GM19397 (cell line): Measurements from ENCODE around the gene MAML2.
"Not testable (repeated sequence)": the region's sequence is repeated elsewhere in the genome, so short reads cannot be mapped to it uniquely, and the experiment has no call there.

Experiments
- ATAC-seq: cut with Tn5 transposase; IDR thresholded peaks from one replicate; pipeline ENCODE4 v1.9.1; 2021; ENCODE audit warnings: mild to moderate bottlenecking, moderate library complexity; ENCODE audit not compliant: unreplicated experiment

The MAML2 gene

DNA sequence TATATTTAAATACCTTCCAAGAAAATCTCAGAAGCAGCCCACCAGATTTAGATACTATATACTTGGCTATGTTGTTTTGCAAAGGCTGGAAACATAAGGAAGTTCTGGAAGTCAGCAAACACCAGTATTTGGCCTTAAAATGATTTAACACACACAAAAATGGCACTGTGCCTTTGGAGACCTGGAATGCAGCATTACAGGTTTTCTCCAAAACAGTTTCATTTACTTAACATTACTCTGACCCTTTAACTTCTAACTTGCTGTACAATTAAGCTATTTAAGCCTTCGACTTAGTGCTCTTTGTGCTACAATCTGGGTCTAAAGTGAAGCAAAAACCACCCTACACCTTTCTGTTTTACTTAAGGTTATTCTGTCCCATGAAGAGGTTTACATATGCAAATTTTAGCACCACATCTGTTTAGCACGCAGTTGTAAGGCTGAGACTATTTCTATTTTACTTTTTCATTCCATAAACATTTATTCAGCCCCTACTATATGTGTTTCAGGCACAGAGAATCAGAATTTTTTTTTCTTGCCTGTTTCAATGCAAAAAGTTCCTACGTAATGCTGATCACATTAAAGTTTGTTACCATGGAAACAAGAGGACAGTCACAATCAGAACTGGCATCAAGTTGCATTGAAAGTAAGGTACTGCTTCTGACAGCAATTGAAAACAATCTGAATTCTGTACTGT lies 70.3 kb downstream of the MAML2 start:
- no peak for ATAC-seq

DNA sequence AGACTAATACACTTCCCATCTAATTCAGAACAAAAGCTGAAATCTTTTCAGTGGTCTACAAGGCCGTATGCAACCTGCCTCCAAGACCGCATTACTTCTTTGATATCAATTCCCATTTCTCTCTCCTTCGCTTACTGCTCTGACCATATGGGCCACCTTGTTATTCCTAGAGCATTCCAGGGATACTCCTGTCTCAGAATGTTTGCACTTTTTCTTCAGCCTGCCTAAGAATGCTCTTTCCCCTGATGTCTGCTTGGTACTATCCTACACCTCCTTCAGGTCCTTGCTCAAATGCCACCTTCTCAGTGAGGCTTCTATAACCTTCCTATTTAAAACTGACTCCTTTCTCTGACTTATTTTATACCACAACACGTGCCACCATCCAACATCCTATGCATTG lies 71.2 kb downstream of the MAML2 start:
- no peak for ATAC-seq

DNA sequence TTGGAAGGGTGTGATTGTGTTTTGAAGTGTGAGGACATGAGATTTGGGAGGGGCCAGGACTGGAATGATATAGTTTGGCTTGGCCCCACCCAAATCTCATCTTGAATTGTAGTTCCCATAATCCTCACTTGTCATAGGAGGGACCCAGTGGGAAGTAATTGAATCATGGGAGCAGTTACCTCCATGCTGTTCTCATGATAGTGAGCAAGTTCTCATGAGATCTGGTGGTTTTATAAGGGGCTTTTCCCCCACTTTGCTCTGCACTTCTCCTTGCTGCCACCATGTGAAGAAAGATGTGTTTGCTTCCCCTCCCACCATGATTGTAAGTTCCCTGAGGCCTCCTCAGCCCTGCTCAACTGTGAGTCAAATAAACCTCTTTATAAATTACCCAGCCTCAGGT lies 71.6 kb downstream of the MAML2 start:
- ATAC-seq, result not testable (repeated sequence)

DNA sequence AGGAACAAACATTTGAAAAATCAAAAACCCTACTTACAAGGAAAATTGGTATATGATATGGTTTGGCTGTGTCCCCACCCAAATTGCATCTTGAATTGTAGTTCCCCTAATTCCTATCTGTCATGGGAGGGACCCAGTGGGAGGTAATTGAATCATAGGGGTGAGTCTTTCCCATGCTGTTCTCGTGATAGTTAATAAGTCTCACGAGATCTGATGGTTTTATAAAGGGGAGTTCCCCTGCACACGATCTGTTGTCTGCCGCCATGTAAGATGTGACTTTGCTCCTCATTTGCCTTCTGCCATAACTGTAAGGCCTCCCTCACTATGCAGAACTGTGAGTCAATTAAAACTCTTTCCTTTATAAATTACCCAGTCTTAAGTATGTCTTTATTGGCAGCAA lies 74.5 kb downstream of the MAML2 start:
- ATAC-seq, result not testable (repeated sequence)

DNA sequence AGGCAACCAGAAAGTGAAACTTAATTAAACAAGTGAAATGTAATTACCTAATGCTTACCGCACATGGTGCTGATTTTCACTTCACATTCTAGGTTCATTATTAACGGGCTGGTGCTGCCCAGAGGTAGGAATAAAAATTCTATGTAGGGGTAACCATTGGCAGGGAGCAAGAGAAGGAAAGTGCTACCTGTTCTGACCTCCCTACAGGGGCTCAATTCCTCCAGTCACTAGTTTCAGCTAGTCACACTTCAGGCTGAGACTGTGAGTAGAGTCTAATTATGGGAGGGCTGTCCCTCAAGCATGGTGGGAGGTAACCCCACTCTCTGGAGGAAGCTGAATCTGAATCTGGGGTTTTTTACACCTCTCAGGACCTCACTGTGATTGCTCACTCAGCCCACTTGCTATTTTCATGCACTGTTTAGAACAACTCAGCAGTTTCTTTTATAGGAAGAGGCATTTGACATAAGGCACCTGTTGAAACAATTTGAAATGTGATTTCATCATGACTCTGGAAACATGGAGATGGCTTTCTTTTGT lies 75.4 kb downstream of the MAML2 start:
- peak; percentile 90 for ATAC-seq

DNA sequence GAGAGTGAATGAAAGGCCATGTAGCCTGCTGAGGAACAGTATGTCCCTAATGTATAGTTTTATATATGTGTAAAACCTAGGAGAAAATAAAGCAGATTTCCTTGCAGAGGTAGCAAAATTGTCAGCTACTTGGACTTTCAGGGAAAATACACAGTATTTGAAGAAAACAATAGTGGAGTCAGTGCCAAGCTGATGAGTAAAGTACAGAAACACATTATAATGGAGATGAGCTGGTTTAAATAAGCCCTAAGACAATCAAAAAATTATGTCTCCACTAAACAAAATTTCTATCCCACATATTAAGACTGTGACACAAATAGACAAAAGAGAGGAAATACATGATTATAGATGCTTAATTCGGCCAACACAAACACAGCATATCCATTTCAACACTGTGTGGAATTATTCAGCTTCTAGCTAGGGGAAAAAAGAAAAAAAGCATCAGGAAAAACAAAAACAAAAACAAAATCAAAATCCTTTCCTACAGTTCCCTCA lies 75.9 kb downstream of the MAML2 start:
- ATAC-seq, result no peak

DNA sequence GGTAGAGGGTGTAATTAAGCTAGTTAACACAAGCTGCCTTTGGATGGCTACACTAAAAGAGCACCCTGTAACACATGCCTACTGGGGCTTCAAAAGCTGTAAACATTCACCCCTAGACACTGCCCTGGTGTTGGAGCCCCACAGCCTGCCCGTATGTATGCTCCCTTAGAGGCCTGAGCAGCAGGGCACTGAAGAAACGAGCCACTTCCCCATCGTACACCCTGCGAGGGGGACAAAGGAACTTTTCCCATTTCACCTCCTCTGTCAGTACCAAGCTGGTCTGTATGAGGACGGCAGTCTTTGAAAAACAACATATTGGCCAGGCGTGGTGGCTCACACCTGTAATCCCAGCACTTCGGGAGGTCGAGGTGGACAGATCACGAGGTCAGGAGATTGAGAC lies 77.0 kb downstream of the MAML2 start:
- ATAC-seq, result no peak

DNA sequence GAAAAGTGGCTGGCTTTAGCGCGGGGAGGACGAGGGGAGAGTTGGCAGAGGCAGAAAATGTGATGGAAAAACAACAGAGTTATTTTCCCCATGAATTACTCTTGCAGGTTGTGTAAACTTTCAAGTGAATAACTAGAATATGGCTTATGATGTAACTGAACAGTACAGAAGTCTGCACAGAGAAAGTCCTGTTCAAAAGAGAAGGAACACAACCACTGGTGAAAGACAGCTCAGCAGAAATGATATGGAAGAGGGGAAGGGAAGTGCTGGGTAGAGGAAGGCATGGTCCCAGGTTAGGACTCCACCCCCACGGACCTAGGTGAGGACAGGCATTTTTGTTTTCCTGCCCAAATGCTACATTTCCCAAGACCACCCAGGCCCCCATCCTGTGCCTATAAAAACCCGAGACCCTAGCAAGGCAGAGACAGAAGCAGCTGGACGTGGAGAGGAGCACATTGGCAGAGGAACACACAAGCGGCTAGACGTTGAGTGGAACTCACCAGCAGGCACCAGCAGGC lies 77.7 kb downstream of the MAML2 start:
- no peak for ATAC-seq

DNA sequence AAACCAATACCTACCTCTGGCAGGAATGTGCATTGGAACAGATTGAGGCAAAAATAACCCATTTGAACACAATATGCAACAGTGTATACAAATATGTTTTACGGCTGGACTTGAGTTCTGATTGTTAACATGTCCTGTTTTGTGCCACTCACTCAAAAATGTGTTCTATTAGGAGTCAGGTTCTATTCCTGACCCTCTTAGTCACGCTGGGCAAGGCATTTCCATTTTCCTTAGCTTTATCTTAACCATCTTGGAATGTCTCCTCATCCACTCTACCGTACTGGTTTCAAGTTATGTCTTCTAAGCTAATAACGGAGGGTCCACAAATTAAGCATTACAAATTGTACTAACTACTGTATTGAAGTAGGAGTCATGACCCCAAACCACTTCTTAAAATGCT lies 78.6 kb downstream of the MAML2 start:
- no peak for ATAC-seq

DNA sequence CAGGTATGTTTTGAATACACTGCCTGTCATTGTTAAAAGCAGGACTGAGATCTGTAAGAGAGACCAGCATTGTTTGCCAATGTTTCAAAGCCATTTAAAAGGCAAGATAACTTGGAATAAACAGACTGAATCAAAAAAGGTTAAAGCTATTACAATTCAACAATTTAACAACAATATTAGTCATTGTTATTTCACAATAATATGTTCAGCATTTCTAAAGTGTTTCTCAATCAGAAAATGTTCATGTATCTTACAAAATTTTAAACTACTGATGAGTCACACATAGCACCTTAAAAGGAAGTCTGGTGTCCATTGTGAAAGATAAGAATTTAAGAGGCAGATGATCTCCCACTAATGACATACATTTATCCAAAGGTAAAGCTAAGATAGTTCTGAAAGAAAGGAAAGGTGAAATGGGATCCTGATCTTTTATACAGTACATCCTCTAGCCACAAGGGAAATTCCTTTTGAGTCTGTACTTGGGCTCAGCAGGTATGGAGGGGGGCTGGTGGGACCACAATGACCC lies 79.7 kb downstream of the MAML2 start:
- no peak for ATAC-seq

DNA sequence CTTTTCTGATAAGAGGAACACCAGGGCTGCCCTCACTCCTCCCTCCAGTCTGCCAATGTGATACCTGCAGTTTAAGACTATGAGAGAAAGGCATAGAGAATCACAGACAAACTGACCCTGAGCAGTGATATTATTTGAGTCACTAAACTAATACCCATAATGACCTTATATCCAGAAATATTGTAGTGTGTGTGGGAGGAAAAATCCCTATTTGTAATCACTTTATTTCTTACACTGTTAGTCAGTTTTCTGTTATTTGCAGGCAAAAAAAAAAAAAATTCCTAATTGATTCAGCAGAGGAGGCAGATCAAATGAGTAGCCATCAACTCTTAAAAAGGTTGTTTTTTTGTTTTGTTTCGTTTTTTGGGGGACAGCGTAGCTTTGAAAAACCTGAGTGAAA lies 82.5 kb downstream of the MAML2 start:
- no peak for ATAC-seq

DNA sequence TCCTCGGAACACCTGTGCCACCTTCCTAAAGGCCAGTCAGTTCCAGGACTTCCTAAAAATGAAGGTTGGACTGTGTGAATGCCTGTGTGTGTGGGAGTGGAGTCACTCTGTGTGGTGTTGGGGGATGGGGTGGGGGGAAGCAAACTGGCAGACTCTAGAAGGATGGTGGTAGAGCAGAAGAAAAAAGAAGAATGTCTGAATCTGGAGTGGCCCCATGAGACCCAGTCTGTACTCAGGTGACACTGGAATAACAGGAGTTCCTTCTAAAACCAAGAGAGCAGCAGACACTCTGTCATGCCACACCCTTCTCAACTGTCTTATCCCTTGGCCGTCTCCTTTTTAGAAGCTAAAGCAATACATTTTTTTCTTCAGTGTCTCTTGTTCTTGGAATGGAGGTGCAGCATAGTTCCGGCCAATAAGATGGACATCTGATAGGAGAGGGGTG lies 82.9 kb downstream of the MAML2 start:
- no peak for ATAC-seq

DNA sequence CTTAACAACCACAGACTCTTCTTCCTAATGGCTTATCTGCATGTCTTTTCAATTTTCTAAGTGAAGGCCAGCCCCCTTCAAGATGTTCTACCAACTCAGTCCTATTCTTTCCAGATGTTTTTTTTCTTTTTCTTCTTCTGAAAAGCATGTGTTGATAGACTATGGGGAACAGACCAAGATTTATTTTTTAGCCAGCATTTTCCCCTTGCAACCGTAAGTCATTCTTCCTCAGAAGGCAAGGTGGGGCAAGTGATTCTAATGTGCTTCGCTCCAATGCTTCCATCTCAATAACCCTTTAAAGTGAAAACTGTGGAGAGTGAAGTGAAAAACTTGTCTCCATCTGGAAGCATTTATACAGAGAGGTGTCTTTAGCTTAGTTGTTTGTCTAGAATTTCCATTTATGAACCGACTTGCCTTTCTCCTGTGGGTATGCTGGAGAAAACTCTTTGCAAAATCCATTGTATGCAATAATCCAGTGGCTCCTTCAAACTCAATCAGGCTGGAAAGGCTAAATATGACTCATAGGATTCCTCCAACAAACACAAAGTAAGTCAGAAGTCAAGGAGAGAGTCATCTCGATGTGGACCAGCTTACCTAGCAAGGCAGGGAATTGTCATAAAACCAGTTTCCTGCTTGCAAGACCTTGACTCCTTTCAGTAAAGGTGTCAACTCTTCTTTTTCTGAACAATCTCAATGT lies 83.7 kb downstream of the MAML2 start:
- ATAC-seq, result no peak

DNA sequence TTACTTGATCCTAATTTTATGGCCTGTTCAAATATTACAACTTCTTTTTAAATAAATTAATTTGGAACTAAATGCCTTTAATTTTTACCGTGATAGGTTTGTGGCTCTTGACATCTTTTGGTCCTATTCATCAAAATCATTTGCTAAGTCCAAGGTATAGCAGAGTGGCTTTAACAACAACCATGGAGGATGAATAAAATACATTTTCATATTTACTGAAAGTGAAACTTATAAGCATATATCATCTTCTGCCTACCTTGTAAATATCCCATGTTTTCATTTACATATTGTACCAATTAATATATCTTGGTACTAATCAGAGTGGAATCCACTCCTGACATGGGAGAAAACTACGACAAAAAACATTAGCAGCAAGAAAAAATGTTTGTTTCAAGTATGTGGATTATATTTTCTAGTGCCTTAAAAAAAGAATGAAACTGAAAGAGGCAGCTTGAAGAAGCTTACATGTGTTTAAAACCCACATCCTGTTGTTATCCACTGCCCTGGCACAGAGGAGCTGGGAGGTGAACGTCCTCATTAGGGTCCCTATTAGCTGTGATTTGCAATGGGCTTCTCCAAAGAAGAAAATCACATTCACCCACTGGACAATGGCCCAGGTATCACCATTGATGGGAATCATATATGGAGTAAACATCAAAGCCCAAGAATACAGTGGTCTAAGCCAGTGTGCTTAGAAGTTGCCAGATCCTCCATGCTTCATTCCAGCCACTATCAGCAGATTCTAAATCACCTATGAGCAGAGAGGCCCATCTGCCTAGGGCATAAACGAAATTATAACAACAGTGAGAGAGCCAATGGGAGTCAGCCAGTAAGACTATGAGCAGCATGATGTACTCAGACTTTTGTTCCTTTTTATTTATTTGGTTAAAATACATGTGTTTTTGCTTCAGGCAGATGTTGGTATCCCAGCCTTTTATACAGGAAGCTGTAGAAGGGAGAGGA lies 84.7 kb downstream of the MAML2 start:
- ATAC-seq, result peak; percentile 70

DNA sequence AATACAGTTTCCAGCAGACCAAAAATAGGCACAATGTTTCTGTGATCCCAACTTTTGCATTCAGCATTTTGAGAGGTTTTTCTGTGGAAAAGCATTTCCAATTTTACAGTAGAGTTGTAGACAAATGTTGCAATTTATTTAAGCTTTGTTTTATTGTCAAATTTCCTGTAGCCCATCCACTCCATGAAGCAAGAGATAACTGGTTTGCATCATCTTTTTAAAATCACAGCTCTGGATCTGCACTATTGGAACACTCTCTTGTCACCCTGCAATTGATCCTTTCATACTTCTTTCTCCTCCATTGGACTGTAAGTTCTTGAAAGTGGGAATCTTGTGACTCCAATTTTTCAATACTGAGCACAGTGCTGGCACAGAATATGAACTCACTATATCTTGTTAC lies 86.0 kb downstream of the MAML2 start:
- ATAC-seq, result no peak

DNA sequence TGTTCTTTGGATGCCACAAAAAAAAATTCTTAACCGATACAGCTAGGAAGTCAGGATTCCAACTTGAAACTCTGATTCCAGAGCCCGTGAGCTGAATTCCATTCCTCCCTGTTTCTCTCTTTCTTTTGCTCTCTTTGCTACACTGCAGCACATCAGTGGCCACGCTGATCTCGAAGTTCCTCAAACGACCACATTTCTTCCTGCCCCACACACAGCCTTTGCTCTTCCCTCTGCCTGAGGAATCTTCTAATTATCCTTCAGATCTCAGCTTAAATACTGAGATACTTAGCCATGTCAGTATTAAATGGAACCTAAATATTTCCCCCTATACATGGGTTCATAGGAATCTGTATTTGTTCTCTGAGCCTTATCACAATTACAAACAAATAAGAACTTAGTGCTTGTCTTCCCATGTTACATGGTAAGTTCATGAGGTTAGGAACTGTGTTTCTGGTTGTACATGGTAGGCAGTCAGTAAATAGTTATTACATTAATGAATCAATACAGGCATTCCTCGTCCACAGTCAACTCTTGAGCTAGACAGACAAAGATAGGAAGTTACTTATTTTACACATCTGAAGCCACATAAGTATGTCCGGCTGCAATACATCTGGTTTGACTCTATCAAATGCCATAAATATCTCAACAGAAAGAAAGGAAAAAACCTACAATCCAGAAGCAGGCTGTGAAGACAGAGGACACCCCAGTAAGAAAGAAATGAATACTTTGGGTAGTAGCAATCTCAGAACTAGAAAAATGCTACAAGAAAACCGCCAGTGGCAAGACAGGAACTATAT lies 86.6 kb downstream of the MAML2 start:
- no peak for ATAC-seq

DNA sequence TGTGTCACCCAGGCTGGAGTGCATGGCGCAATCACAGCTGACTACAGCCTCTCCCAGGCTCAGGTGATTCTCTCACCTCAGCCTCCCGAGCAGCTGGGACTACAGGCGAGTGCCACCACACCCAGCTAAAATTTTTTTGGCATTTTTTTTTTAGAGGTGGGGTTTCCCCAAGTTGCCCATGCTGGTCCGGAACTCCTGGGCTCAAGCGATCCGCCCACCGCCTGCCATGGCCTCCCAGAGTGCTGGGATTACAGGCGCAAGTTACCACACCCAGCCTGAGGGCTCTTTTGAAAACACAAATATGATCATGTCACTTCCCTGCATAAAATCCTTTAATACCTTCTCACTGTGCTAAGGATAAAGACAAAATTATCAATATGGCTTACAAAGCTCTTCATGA lies 88.1 kb downstream of the MAML2 start:
- ATAC-seq, result no peak

DNA sequence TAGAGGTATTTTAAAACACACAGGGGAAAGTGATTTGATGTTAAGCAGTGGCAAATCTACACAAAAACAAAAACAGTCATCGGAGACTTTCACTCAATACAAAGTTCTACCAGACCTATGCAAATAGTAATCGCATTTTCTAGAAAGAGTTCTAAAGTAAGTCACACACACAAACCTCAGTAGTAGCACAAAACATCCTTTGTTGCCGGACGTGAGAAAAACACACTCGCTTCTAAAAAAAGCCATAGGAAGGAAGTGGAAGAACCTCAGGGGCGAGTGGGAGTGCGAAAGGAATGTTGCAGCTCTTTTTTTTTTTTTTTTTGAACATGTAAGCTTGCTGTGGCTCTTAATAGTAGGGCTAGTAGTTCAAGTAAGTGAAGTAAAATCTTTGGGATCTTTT lies 88.9 kb downstream of the MAML2 start:
- peak; percentile 39 for ATAC-seq

DNA sequence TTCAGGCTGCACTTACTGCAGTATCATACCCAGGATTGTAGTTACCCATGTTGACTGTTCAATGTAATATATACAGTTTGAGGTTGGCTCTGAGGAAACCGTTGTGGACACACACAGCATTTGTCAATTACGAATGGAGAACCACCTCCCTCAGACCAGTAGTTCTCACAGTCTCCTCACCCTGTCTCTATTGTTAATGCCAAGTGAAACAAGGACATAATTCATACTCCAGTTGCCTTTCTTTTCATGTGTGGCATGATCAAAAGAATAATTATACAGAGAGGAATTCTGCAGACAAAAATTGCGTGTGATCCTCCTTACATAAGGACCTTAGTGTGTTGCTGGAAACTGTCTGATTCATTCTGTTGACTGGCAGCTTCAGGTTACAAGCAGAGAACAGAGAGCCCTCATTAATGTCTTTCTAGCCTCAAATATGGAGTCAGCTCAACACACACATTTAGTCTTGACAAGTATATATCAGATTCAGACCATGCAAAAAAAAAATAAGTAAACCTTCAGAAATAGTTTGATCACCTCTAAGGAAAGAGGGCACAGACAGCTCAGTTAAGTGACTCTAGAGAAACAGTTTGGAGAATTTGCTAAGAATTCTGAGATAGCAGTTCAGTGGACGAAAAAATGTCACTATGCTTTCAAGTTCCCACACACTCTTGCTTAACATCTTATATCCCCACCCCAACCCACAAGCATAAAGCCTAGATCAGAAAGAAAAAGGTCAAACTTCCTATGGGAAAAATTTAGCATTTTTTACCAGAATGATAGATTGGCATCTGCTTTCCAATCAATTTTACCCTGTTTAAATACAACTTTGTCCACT lies 96.1 kb downstream of the MAML2 start:
- no peak for ATAC-seq
